GM13977 (cell line): ENCODE results near the gene GRIP2.

Experiments
- DNase-seq: peaks from one replicate; pipeline ENCODE4 v3.0.0; 2012; ENCODE audit warnings: low spot score
- in situ Hi-C: fragments of 300-500 bp; cut with MboI; formaldehyde crosslinking; loops from one replicate; pipeline ENCODE4 v1.12.0; 2022; ENCODE audit warnings: low sequenced_read_pairs, low pct_unique_long_range_greater_than_20kb, mixed read lengths, inconsistent platforms; ENCODE audit not compliant: unreplicated experiment
- TF ChIP-seq, protein P1 (sequence below): IDR thresholded peaks from 2 replicates; pipeline ENCODE4 v1.5.1; 2012; ENCODE audit warnings: mild to moderate bottlenecking, control low read depth; ENCODE audit not compliant: insufficient read depth; ENCODE audit errors: extremely low read depth, missing control alignments

GRIP2 gene

DNA sequence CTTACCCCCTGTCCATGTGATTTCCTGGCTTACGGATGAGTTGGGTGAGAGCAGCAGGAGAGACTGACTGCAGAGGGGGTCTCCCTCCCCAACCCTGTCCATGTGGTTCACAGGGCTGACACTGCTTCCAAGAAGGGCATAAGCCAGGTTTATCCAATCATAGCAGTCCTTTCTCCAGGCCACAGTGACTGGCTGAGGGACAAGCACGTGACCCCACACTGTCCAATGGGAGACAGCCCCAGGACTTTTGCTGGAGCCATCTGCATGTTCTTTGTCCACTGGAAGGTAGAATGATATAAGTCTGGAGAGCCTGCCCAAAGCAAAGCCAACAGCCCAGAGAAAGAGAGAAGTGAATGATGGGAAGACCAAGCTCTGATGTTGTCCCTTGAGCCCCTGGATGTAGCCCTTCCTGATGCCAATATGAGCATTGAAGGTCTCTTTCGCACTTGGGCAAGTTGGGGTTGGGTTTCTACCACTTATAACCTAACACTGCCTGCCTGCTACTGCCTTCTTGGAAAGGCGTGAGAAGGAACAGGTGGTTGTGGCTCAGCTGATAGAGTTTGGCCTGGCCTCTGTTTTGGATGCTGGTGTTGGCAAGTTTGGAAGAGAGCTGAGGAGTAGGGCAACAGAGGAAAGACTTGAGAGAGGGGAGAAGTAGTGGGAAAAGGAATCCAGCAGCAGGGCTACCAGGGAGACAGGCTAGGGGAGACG, 41.3 kb upstream of the GRIP2 start:
- TF ChIP-seq, protein P1, sequence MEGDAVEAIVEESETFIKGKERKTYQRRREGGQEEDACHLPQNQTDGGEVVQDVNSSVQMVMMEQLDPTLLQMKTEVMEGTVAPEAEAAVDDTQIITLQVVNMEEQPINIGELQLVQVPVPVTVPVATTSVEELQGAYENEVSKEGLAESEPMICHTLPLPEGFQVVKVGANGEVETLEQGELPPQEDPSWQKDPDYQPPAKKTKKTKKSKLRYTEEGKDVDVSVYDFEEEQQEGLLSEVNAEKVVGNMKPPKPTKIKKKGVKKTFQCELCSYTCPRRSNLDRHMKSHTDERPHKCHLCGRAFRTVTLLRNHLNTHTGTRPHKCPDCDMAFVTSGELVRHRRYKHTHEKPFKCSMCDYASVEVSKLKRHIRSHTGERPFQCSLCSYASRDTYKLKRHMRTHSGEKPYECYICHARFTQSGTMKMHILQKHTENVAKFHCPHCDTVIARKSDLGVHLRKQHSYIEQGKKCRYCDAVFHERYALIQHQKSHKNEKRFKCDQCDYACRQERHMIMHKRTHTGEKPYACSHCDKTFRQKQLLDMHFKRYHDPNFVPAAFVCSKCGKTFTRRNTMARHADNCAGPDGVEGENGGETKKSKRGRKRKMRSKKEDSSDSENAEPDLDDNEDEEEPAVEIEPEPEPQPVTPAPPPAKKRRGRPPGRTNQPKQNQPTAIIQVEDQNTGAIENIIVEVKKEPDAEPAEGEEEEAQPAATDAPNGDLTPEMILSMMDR = no peak
- in situ Hi-C loops = no loop called here

DNA sequence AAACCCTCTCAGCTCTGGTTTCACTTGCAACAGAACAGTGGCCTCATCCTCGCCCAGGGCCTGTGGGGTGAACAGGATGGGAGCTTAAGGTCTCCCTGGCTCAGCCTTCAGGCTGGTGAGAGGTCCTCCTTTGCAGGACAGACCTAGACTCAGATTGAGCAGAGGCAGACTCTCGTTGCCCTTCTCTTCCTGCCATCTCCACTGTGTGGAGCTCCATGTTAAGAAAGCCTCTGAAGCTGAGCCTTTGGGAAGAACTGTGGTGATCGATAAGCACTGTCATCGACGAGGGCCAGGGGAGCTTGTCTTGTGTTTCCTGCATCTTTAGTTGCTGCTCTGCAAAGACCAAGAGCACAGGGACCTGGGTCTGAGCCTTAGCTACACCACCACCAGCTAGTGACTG, 37.8 kb upstream of the GRIP2 start:
- in situ Hi-C loops = no loop called here
- TF ChIP-seq, protein P1 = no peak
- no peak for DNase-seq

More for the DNA sequence above, 41.3 kb upstream of the GRIP2 start:
- no peak for DNase-seq

DNA sequence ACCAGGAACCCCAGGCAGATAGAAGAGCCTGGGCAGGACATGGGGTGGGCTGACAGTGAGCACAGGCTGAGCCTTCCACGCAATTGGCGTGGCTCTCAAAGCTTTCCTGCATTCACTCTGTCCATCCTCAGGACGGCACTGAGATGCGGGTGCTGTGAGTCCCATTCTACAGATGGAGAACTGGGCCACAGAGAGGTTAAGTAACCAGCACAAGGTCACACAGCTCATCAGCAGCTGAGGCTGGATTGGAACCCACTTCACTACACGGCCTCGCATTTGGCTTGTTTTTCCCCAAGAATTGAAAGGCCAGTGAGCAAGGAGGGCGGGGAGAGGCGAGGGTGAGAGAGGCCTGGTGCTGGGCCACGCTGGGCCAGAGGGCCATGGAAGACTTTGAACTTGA, 36.0 kb upstream of the GRIP2 start:
- no peak for DNase-seq
- in situ Hi-C loops = no loop called here
- TF ChIP-seq, protein P1 = no peak

DNA sequence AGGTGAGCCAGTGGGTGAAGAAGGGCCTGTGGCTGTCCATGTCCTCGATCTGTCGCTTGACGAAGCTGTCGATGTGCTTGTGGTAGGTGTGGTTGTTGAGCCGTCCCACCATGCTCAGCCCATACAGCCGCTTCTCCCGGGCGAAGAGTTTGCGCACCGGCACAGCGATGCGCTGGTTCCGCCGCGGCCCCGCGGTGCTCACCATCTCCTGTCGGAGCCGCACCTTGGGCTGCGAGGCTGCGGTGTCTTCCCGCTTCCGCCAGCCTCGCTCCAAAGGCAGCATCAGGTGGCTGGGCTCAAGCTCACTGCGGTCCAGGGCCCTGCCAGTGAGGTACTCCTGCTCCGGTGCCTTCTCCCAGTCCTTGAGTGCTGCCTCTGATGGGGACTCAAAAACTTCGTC, 34.0 kb upstream of the GRIP2 start:
- in situ Hi-C loops = no loop called here
- no peak for DNase-seq
- TF ChIP-seq, protein P1 = no peak

DNA sequence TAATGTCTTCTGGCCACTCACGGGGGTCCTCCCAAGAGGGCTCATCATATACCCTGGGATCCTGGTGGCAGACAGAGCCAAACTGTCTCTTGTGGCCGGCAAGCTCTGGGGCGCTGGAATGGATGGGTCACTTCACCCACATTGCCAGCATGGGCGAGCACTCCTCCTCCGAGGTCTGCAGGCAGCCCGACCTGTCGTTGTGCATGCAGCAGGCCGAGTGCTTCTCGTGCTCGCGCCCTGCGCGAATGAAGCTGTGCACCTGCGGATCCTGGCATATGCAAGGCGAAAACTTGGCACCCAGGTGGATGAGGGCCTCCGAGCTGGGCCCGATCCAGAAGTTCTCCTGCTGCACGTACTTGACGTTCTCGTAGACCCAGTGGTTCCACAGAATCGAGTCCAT, 33.6 kb upstream of the GRIP2 start:
- TF ChIP-seq, protein P1 = no peak
- in situ Hi-C loops = no loop called here
- no peak for DNase-seq

GRCh38 chr3:14570864-14571263, 30.7 kb upstream of the GRIP2 start:
- in situ Hi-C loops = no loop called here
- DNase-seq = no peak
- TF ChIP-seq, protein P1 = no peak
